ENCODE data around the gene ZNF853. TPM values are rescaled to one million over a fixed set of nuclear protein-coding genes. Genes with fewer than 3 reads are reported as not detected.

Gene ZNF853
- total RNA-seq, 4 donors from 2014 or later, result 1.6 to 4.6 (median 3.7) TPM

DNA sequence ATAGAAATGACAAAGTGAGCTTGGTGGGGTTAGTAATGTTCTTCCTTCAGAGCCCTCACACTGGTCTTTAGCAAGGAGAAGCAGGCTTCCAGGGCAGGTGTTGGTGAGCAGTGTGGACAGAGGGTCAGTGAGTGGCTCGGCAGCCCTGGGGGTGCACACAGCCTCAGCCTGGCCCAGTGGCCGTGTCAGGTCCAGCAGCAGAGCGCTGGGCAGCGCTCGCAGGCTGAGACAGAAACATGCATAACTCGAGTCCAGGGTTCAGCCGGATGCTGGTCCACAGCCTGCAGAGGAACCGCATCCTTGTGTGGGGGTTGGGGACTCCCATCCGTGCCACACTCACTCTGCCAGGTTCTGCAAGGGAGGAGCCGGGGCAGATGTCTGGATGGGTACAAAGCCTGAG, 11.0 kb upstream of the ZNF853 start:
- H3K4me1 ChIP-seq, result no peaks in the 10 kb centered on the region
- WGBS, result 89% methylated on average over 8 of the region's 10 CpGs
- DNase-seq (ENCODE audit: low spot score in 2 of 2), result no peak
- H3K9me3 ChIP-seq, result no peaks in the 10 kb centered on the region
- H3K27ac ChIP-seq, result no peak overlapping the region
- peaks cover 85% of the 10 kb centered on the region for H3K36me3 ChIP-seq
- TF ChIP-seq POLR2AphosphoS5 (IDR thresholded peaks at IDR 0.05) (no peak), EP300 (IDR thresholded peaks at IDR 0.05) (no peak), POLR2A (IDR thresholded peaks at IDR 0.05) (no peak)
- TF ChIP-seq, protein P1, sequence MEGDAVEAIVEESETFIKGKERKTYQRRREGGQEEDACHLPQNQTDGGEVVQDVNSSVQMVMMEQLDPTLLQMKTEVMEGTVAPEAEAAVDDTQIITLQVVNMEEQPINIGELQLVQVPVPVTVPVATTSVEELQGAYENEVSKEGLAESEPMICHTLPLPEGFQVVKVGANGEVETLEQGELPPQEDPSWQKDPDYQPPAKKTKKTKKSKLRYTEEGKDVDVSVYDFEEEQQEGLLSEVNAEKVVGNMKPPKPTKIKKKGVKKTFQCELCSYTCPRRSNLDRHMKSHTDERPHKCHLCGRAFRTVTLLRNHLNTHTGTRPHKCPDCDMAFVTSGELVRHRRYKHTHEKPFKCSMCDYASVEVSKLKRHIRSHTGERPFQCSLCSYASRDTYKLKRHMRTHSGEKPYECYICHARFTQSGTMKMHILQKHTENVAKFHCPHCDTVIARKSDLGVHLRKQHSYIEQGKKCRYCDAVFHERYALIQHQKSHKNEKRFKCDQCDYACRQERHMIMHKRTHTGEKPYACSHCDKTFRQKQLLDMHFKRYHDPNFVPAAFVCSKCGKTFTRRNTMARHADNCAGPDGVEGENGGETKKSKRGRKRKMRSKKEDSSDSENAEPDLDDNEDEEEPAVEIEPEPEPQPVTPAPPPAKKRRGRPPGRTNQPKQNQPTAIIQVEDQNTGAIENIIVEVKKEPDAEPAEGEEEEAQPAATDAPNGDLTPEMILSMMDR (IDR thresholded peaks at IDR 0.05), result no peak
- no peaks in the 10 kb centered on the region for H3K27me3 ChIP-seq
- no peak overlapping the region for H3K4me3 ChIP-seq

DNA sequence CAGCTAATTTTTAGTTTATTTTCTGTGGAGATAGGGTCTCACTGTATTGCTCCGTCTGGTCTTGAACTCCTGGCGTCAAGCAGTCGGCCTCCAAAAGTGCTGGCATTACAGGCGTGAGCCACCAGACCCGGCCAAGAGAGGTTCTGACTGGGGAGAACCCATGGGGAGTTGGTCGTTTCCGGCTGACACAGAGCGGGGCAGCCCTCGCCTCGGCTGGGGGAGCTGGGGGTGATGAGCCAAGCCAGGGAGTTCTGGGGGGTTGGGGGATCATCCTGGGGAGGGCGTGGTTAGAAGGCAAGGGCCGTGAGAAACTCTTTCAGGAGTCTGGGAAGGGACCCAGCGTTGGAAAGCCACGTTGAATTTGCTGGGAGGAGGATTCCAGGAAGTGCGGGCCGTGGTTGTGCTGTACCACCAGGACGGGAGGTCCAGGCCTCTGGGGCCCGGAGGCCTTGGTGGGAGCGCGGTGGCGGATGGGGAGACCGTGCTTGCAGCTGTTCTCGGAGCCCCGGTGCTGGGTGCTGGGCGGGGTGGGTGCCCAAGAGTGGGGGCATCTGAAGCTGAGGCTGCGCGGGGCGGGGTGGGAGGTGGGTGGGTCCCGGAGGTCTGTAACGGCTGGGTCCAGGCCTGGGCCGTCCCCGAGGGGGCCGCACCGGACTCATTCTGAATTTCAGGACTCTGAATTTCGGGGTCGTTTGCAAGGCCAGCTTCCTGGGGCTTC, 8.4 kb upstream of the ZNF853 start:
- Histone ChIP-seq H3K27ac (no peak overlapping the region), H3K36me3 (peaks cover 69% of the 10 kb centered on the region), H3K4me3 (no peak overlapping the region), H3K4me1 (no peaks in the 10 kb centered on the region), H3K27me3 (no peaks in the 10 kb centered on the region), H3K9me3 (no peaks in the 10 kb centered on the region)
- no peak for DNase-seq (ENCODE audit: low spot score in 2 of 2)
- no peak for TF ChIP-seq POLR2A (IDR thresholded peaks at IDR 0.05)
- no peak for TF ChIP-seq EP300 (IDR thresholded peaks at IDR 0.05)
- no peak for TF ChIP-seq POLR2AphosphoS5 (IDR thresholded peaks at IDR 0.05)
- TF ChIP-seq, protein P1 (IDR thresholded peaks at IDR 0.05), result no peak
- 89% methylated on average over 28 of the region's 36 CpGs for WGBS

DNA sequence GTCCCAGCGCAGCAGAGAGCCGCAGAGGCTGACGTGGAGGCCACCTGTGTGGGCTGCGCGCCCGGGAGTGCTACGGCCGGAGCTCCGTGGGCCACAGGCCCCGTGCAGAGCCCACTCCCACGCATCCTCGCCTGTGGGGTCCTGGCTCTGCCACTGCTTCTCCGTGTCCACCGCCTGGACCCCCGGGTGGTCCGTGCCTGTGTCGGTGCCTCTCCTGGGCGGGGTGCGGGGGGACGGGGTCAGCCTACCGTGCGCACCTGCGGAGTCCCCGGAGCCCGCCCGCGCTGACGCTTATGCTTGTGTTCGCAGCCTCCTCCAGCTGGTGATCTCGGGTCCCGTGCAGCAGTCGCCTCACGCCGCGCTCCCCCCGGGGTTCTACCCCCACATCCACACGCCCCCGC, 7.8 kb upstream of the ZNF853 start:
- Histone ChIP-seq H3K4me3 (no peak overlapping the region), H3K9me3 (no peaks in the 10 kb centered on the region), H3K27me3 (no peaks in the 10 kb centered on the region), H3K36me3 (peaks cover 63% of the 10 kb centered on the region), H3K4me1 (no peaks in the 10 kb centered on the region), H3K27ac (no peak overlapping the region)
- WGBS, result 90% methylated on average over 18 of the region's 38 CpGs
- no peak for TF ChIP-seq POLR2A (IDR thresholded peaks at IDR 0.05)
- TF ChIP-seq, protein P1 (IDR thresholded peaks at IDR 0.05), result no peak
- TF ChIP-seq POLR2AphosphoS5 (IDR thresholded peaks at IDR 0.05), result no peak
- TF ChIP-seq EP300 (IDR thresholded peaks at IDR 0.05), result no peak
- no peak for DNase-seq (ENCODE audit: low spot score in 2 of 2)

DNA sequence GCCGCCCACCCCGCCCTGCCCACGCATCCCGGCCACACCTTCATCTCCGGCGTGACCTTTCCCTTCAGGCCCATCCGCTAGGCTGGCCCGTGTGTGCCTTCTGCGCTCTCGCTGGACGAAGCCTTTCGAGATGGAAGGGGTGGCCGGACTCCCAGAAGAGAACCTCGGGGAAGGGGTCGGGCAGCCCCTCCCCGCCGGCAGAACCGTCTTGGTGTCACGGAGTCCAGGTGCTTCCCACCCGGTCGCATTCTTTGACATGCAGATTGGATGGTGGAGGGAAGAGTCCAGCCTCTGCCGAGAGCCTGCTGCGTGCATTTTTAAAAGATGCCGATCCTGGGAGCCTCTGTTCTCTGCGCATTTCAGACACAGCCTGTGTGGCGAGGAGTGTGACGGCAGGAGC, 7.3 kb upstream of the ZNF853 start:
- H3K4me1 ChIP-seq, result no peaks in the 10 kb centered on the region
- H3K36me3 ChIP-seq, result peaks cover 60% of the 10 kb centered on the region
- H3K27ac ChIP-seq, result no peak overlapping the region
- TF ChIP-seq EP300 (IDR thresholded peaks at IDR 0.05), result no peak
- TF ChIP-seq, protein P1 (IDR thresholded peaks at IDR 0.05), result no peak
- TF ChIP-seq POLR2A (IDR thresholded peaks at IDR 0.05), result no peak
- TF ChIP-seq POLR2AphosphoS5 (IDR thresholded peaks at IDR 0.05), result no peak
- no peak for DNase-seq (ENCODE audit: low spot score in 2 of 2)
- H3K27me3 ChIP-seq, result no peaks in the 10 kb centered on the region
- no peaks in the 10 kb centered on the region for H3K9me3 ChIP-seq
- WGBS, result over 99% methylated on average over 19 of the region's 27 CpGs
- H3K4me3 ChIP-seq, result no peak overlapping the region

DNA sequence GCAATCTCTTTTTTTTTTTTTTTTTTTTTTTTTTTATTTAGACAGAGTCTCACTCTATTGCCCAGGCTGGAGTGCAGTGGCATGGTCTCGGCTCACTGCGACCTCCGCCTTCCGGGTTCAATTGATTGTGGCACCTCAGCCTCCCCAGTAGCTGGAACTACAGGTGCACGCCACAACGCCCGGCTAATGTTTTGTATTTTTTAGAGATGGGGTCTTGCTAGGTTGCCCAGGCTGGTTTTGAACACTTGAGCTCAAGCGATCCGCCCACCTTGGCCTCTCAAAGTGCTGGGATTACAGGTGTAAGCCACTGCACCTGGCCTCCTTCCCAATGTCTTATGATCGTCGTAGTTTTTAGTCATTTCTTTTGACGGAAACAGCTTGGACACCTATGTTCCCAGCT, 6.6 kb upstream of the ZNF853 start:
- no peaks in the 10 kb centered on the region for H3K27me3 ChIP-seq
- peaks cover 54% of the 10 kb centered on the region for H3K36me3 ChIP-seq
- no peak overlapping the region for H3K27ac ChIP-seq
- H3K4me3 ChIP-seq, result no peak overlapping the region
- no peak for TF ChIP-seq EP300 (IDR thresholded peaks at IDR 0.05)
- TF ChIP-seq POLR2A (IDR thresholded peaks at IDR 0.05), result no peak
- no peak for TF ChIP-seq POLR2AphosphoS5 (IDR thresholded peaks at IDR 0.05)
- TF ChIP-seq, protein P1 (IDR thresholded peaks at IDR 0.05), result no peak
- DNase-seq (ENCODE audit: low spot score in 2 of 2), result no peak
- H3K4me1 ChIP-seq, result no peaks in the 10 kb centered on the region
- 92% methylated on average over 12 of the region's 12 CpGs for WGBS
- no peaks in the 10 kb centered on the region for H3K9me3 ChIP-seq

All from suprapubic skin (tissue), 4 donors.